AG04449 (cell line): ENCODE data around the gene TRERF1.

Source experiments
- CTCF ChIA-PET: fragments of 350-600 bp; formaldehyde crosslinking; extraction: SDS; loops from one replicate; lab custom pipeline; 2021; ENCODE audit warnings: antibody characterized with exemption; lab: Yijun Ruan, JAX
- POLR2A ChIA-PET: fragments of 400-600, 350-600 bp; formaldehyde crosslinking; extraction: SDS; loops from one replicate; lab custom pipeline; 2020; ENCODE audit warnings: antibody characterized with exemption, inconsistent platforms; lab: Yijun Ruan, JAX
- DNase-seq: peaks from one replicate; pipeline ENCODE4 v3.0.0-alpha.2; 2010; ENCODE audit warnings: low read depth, low spot score
- H3K4me3 ChIP-seq: 2 replicates; pipeline ENCODE4 v1.5.1; 2011; ENCODE audit warnings: low read depth, mild to moderate bottlenecking, control low read depth, low read length
- TF ChIP-seq, protein P1 (sequence below): IDR thresholded peaks from one replicate; pipeline ENCODE4 v1.5.1; 2011; ENCODE audit warnings: mild to moderate bottlenecking, moderate library complexity, low read length, control low read depth, inconsistent platforms; ENCODE audit not compliant: insufficient read depth; ENCODE audit errors: missing control alignments

TRERF1 gene

GRCh38 chr6:42322676-42323075 is 129.1 kb downstream of the TRERF1 start:
- TF ChIP-seq, protein P1, sequence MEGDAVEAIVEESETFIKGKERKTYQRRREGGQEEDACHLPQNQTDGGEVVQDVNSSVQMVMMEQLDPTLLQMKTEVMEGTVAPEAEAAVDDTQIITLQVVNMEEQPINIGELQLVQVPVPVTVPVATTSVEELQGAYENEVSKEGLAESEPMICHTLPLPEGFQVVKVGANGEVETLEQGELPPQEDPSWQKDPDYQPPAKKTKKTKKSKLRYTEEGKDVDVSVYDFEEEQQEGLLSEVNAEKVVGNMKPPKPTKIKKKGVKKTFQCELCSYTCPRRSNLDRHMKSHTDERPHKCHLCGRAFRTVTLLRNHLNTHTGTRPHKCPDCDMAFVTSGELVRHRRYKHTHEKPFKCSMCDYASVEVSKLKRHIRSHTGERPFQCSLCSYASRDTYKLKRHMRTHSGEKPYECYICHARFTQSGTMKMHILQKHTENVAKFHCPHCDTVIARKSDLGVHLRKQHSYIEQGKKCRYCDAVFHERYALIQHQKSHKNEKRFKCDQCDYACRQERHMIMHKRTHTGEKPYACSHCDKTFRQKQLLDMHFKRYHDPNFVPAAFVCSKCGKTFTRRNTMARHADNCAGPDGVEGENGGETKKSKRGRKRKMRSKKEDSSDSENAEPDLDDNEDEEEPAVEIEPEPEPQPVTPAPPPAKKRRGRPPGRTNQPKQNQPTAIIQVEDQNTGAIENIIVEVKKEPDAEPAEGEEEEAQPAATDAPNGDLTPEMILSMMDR, result no peak
- DNase-seq, result no peak
- no peak overlapping the region for H3K4me3 ChIP-seq
- ChIA-PET POLR2A (no interaction called here), CTCF (no interaction called here)

GRCh38 chr6:42321976-42322375 is 129.8 kb downstream of the TRERF1 start:
- CTCF ChIA-PET, result interaction anchor here (1.2 kb wide), 1 partner anchor 210 kb away, joined by 3 read pairs; no protein-coding TSS in a partner anchor

GRCh38 chr6:42320762-42321161 is 131.0 kb downstream of the TRERF1 start:
- no peak overlapping the region for H3K4me3 ChIP-seq
- TF ChIP-seq, protein P1, result no peak
- ChIA-PET POLR2A (no interaction called here), CTCF (interaction anchor here (1.2 kb wide), 1 partner anchor 211 kb away, joined by 3 read pairs; no protein-coding TSS in a partner anchor)
- DNase-seq, result no peak

More at GRCh38 chr6:42321976-42322375, 129.8 kb downstream of the TRERF1 start:
- TF ChIP-seq, protein P1, result no peak
- no peak for DNase-seq
- POLR2A ChIA-PET, result no interaction called here
- H3K4me3 ChIP-seq, result no peak overlapping the region

GRCh38 chr6:42318480-42318879 is 133.2 kb downstream of the TRERF1 start:
- DNase-seq, result no peak
- no peak overlapping the region for H3K4me3 ChIP-seq
- TF ChIP-seq, protein P1, result no peak
- ChIA-PET POLR2A (no interaction called here), CTCF (interaction anchor here (0.5 to 1.7 kb wide), 5 partner anchors 9 to 1996 kb away, joined by 3 to 4 read pairs (median 3); no protein-coding TSS in a partner anchor)

DNA sequence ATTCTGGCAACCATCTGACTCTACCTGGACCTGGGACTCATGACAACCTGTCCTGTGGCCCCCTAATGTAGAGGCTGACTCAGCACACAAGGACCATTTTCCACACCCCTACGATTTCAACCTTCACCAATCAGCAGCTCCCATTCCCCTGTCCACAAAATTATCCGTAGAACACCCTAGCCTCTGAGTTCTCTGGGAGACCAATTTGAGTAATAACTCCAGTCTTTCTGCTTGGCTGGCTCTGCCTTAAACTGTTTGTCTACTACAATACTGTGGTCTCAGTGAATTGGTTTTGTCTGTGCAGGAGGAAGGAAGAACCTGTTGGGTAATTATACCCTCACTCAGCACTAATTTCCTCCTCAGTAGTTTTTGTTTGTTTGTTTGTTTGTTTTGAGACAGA is 134.7 kb downstream of the TRERF1 start:
- DNase-seq, result no peak
- no peak overlapping the region for H3K4me3 ChIP-seq
- CTCF ChIA-PET, result interaction anchor here (0.7 to 2.0 kb wide), 4 partner anchors 8 to 215 kb away, joined by 3 to 8 read pairs (median 4); no protein-coding TSS in a partner anchor
- TF ChIP-seq, protein P1, result no peak
- POLR2A ChIA-PET, result interaction anchor here (0.9 kb wide), 2 partner anchors 14 to 21 kb away, joined by 3 to 4 read pairs; no protein-coding TSS in a partner anchor
